HEK293 (cell line): ENCODE measurements around the gene SPACDR.

Experiments used
- BCL11A ChIP-seq: fragments of 450-650 bp; formaldehyde crosslinking; IDR thresholded peaks from 2 replicates; pipeline ENCODE4 v1.5.1; 2016; ENCODE audit warnings: low read depth, missing biosample characterization, missing genetic modification characterization
- BCL6B ChIP-seq: fragments of 450-650 bp; formaldehyde crosslinking; IDR thresholded peaks from 2 replicates; pipeline ENCODE4 v1.5.1; 2017; ENCODE audit warnings: missing biosample characterization, missing genetic modification characterization
- KLF1 ChIP-seq: fragments of 450-650 bp; formaldehyde crosslinking; IDR thresholded peaks from 2 replicates; pipeline ENCODE4 v1.5.1; 2016; ENCODE audit warnings: missing biosample characterization, missing genetic modification characterization
- MZF1 ChIP-seq: fragments of 450-650 bp; formaldehyde crosslinking; IDR thresholded peaks from 2 replicates; pipeline ENCODE4 v1.5.1; 2017; ENCODE audit warnings: missing biosample characterization, missing genetic modification characterization, borderline replicate concordance
- OVOL3 ChIP-seq: fragments of 450-650 bp; formaldehyde crosslinking; IDR thresholded peaks from 2 replicates; pipeline ENCODE4 v1.5.1; 2016; ENCODE audit warnings: missing biosample characterization, missing genetic modification characterization
- PBX3 ChIP-seq: sonication (generic); formaldehyde crosslinking; IDR thresholded peaks from 2 replicates; pipeline ENCODE4 v1.8.1; 2022; ENCODE audit warnings: mild to moderate bottlenecking, moderate library complexity, missing genetic modification reagents
- SALL2 ChIP-seq: fragments of 450-650 bp; formaldehyde crosslinking; IDR thresholded peaks from 2 replicates; pipeline ENCODE4 v1.5.0; 2017; ENCODE audit warnings: missing biosample characterization, mild to moderate bottlenecking, missing genetic modification characterization, borderline replicate concordance
- SCRT2 ChIP-seq: fragments of 450-650 bp; formaldehyde crosslinking; IDR thresholded peaks from 2 replicates; pipeline ENCODE4 v1.5.1; 2016; ENCODE audit warnings: missing biosample characterization, missing genetic modification characterization
- SP7 ChIP-seq: fragments of 450-650 bp; formaldehyde crosslinking; IDR thresholded peaks from 2 replicates; pipeline ENCODE4 v1.5.1; 2016; ENCODE audit warnings: missing biosample characterization, missing genetic modification characterization
- ZBTB1 ChIP-seq: fragments of 450-650 bp; formaldehyde crosslinking; IDR thresholded peaks from 2 replicates; pipeline ENCODE4 v1.5.1; 2016; ENCODE audit warnings: missing biosample characterization, missing genetic modification characterization
- ZBTB11 ChIP-seq: fragments of 450-650 bp; formaldehyde crosslinking; conservative IDR thresholded peaks from 2 replicates; pipeline ENCODE4 v1.5.1; 2016; ENCODE audit warnings: low read depth, missing biosample characterization, missing genetic modification characterization
- ZFHX2 ChIP-seq: fragments of 450-650 bp; formaldehyde crosslinking; conservative IDR thresholded peaks from 2 replicates; pipeline ENCODE4 v1.5.1; 2016; ENCODE audit warnings: missing biosample characterization, missing genetic modification characterization
- ZNF138 ChIP-seq: fragments of 450-650 bp; formaldehyde crosslinking; IDR thresholded peaks from 2 replicates; pipeline ENCODE4 v1.5.1; 2016; ENCODE audit warnings: missing biosample characterization, missing genetic modification characterization, borderline replicate concordance
- ZNF175 ChIP-seq: fragments of 450-650 bp; formaldehyde crosslinking; IDR thresholded peaks from 2 replicates; pipeline ENCODE4 v1.5.1; 2016; ENCODE audit warnings: missing biosample characterization, missing genetic modification characterization
- ZNF19 ChIP-seq: fragments of 450-650 bp; formaldehyde crosslinking; IDR thresholded peaks from 2 replicates; pipeline ENCODE4; 2016; ENCODE audit warnings: missing biosample characterization, missing genetic modification characterization, low read depth
- ZNF202 ChIP-seq: fragments of 450-650 bp; formaldehyde crosslinking; IDR thresholded peaks from 2 replicates; pipeline ENCODE4 v1.5.1; 2016; ENCODE audit warnings: missing biosample characterization, missing genetic modification characterization, borderline replicate concordance
- ZNF239 ChIP-seq: fragments of 450-650 bp; formaldehyde crosslinking; IDR thresholded peaks from 2 replicates; pipeline ENCODE4 v1.5.1; 2016; ENCODE audit warnings: missing biosample characterization, missing genetic modification characterization
- ZNF280C ChIP-seq: fragments of 450-650 bp; formaldehyde crosslinking; IDR thresholded peaks from 2 replicates; pipeline ENCODE4 v1.5.1; 2016; ENCODE audit warnings: missing biosample characterization, missing genetic modification characterization
- ZNF292 ChIP-seq: fragments of 450-650 bp; formaldehyde crosslinking; IDR thresholded peaks from 2 replicates; pipeline ENCODE4 v1.5.1; 2016; ENCODE audit warnings: low read depth, missing biosample characterization, missing genetic modification characterization, borderline replicate concordance
- ZNF394 ChIP-seq: fragments of 450-650 bp; formaldehyde crosslinking; IDR thresholded peaks from 2 replicates; pipeline ENCODE4 v1.5.1; 2016; ENCODE audit warnings: missing biosample characterization, missing genetic modification characterization, mild to moderate bottlenecking, moderate library complexity, borderline replicate concordance
- ZNF510 ChIP-seq: fragments of 450-650 bp; formaldehyde crosslinking; IDR thresholded peaks from 2 replicates; pipeline ENCODE4 v1.5.1; 2018; ENCODE audit warnings: mild to moderate bottlenecking, missing genetic modification characterization, missing biosample characterization; ENCODE audit not compliant: insufficient replicate concordance
- ZNF530 ChIP-seq: fragments of 450-650 bp; formaldehyde crosslinking; IDR thresholded peaks from 2 replicates; pipeline ENCODE4 v1.5.1; 2016; ENCODE audit warnings: low read depth, missing biosample characterization, missing genetic modification characterization
- ZNF596 ChIP-seq: fragments of 450-650 bp; IDR thresholded peaks from 2 replicates; pipeline ENCODE4 v1.5.0; 2018; ENCODE audit warnings: missing biosample characterization, mild to moderate bottlenecking, missing genetic modification characterization, moderate library complexity
- ZNF621 ChIP-seq: fragments of 450-650 bp; formaldehyde crosslinking; IDR thresholded peaks from 2 replicates; pipeline ENCODE4 v1.5.1; 2017; ENCODE audit warnings: missing biosample characterization, missing genetic modification characterization
- ZNF629 ChIP-seq: fragments of 450-650 bp; formaldehyde crosslinking; IDR thresholded peaks from 2 replicates; pipeline ENCODE4 v1.5.1; 2017; ENCODE audit warnings: missing biosample characterization, missing genetic modification characterization
- ZNF654 ChIP-seq: fragments of 450-650 bp; formaldehyde crosslinking; IDR thresholded peaks from 2 replicates; pipeline ENCODE4 v1.5.1; 2016; ENCODE audit warnings: low read depth, missing biosample characterization, missing genetic modification characterization
- ZNF660 ChIP-seq: fragments of 450-650 bp; IDR thresholded peaks from 2 replicates; pipeline ENCODE4 v1.5.1; 2018; ENCODE audit warnings: missing biosample characterization, mild to moderate bottlenecking, missing genetic modification characterization
- ZNF76 ChIP-seq: fragments of 450-650 bp; formaldehyde crosslinking; IDR thresholded peaks from 2 replicates; pipeline ENCODE4; 2016; ENCODE audit warnings: low read depth, missing biosample characterization, missing genetic modification characterization, borderline replicate concordance
- ZNF777 ChIP-seq: fragments of 450-650 bp; formaldehyde crosslinking; IDR thresholded peaks from 2 replicates; pipeline ENCODE4 v1.5.1; 2017; ENCODE audit warnings: missing biosample characterization, missing genetic modification characterization, borderline replicate concordance
- ZXDB ChIP-seq: fragments of 450-650 bp; formaldehyde crosslinking; IDR thresholded peaks from 2 replicates; pipeline ENCODE4 v1.5.1; 2016; ENCODE audit warnings: missing biosample characterization, missing genetic modification characterization

SPACDR gene

GRCh38 chr7:100429637-100430492, 34.2 kb downstream of the SPACDR start, which contains the start of gene MEPCE (continued):
- TF ChIP-seq ZBTB11 (tag by site-specific recombination) = peak; percentile 27; the same call in 1 of the 2 replicates
- no peak for TF ChIP-seq BCL11A
- no peak for TF ChIP-seq ZNF280C
- TF ChIP-seq MZF1 (tag by site-specific recombination) = 0 out of 2 replicates have a peak, but pooled peaks have one; percentile 46
- no peak for TF ChIP-seq KLF1 (tag by site-specific recombination)
- no peak for TF ChIP-seq OVOL3 (tag by site-specific recombination)
- no peak for TF ChIP-seq ZNF510 (tag by site-specific recombination)
- peak; percentile 77 for TF ChIP-seq ZFHX2 (tag by site-specific recombination)
- TF ChIP-seq ZNF777 (tag by site-specific recombination) = no peak
- TF ChIP-seq ZNF629 (tag by site-specific recombination) = no peak
- TF ChIP-seq BCL6B (tag by site-specific recombination) = no peak
- no peak for TF ChIP-seq ZNF138
- TF ChIP-seq PBX3 (CRISPR knock-in tag) = 0 out of 2 replicates have a peak, but pooled peaks have one; percentile 2
- TF ChIP-seq SALL2 (tag by site-specific recombination) = no peak
- TF ChIP-seq ZNF654 (tag by site-specific recombination) = no peak
- TF ChIP-seq SCRT2 = no peak
- TF ChIP-seq ZNF76 (tag by site-specific recombination) = peak; percentile 28; the same call in 1 of the 2 replicates
- 0 out of 2 replicates have a peak, but pooled peaks have one; percentile 40 for TF ChIP-seq ZNF596 (tag by site-specific recombination)
- TF ChIP-seq ZNF19 (tag by site-specific recombination) = no peak
- peak; percentile 41 for TF ChIP-seq SP7 (tag by site-specific recombination)
- TF ChIP-seq ZNF621 = no peak
- TF ChIP-seq ZNF530 (tag by site-specific recombination) = no peak
- TF ChIP-seq ZNF394 (tag by site-specific recombination) = no peak
- no peak for TF ChIP-seq ZNF175 (tag by site-specific recombination)
- TF ChIP-seq ZNF202 (tag by site-specific recombination) = no peak
- no peak; the same call in 1 of the 2 replicates for TF ChIP-seq ZXDB (tag by site-specific recombination)
- peak; percentile 73; the same call in 1 of the 2 replicates for TF ChIP-seq ZNF660 (tag by site-specific recombination)
- TF ChIP-seq ZBTB1 (tag by site-specific recombination) = no peak
- no peak for TF ChIP-seq ZNF292
- no peak for TF ChIP-seq ZNF239
